ENCODE data around the gene KHDC1. TPM values are rescaled to one million over a fixed set of nuclear protein-coding genes. Genes with fewer than 3 reads are reported as not detected.

KHDC1 gene
- total RNA-seq, 2 donors from 2014 or later: 1.0 to 3.0 TPM

GRCh38 chr6:73225396-73225795 is 37.6 kb downstream of the KHDC1 start, which contains the start of gene KHDC1L:
TSS of gene KHDC1L (minus strand) at chr6:73225496. CDS start at chr6:73225408, 88 bp downstream.
- H3K36me3 ChIP-seq (replicated peaks in 1 of 2; ENCODE audit: insufficient read depth in 1 of 2, low read depth in 2 of 2): no peaks in the 10 kb centered on the region
- no peak for DNase-seq
- H3K4me3 ChIP-seq: no peak within 1 kb of the TSS
- TF ChIP-seq CTCF (IDR thresholded peaks at IDR 0.05): no peak
- no peak for TF ChIP-seq POLR2A (IDR thresholded peaks at IDR 0.05)
- no peaks in the 10 kb centered on the region for H3K27me3 ChIP-seq
- intact Hi-C loops (cut with DNase I): no loop called here
- no peaks in the 10 kb centered on the region for H3K4me1 ChIP-seq
- H3K27ac ChIP-seq: no peak within 1 kb of the TSS
- WGBS, 2 donors: 80 to 88% methylated on average over 4 of the region's 4 CpGs
- ATAC-seq: no peak
- H3K9me3 ChIP-seq: no peaks in the 10 kb centered on the region

GRCh38 chr6:73216859-73217258 is 46.1 kb downstream of the KHDC1 start:
- intact Hi-C loops (cut with DNase I): no loop called here
- Histone ChIP-seq H3K4me3 (no peak overlapping the region), H3K27ac (no peak overlapping the region), H3K9me3 (no peaks in the 10 kb centered on the region), H3K4me1 (no peaks in the 10 kb centered on the region), H3K27me3 (no peaks in the 10 kb centered on the region), H3K36me3 (replicated peaks in 1 of 2; ENCODE audit: insufficient read depth in 1 of 2, low read depth in 2 of 2) (no peaks in the 10 kb centered on the region)
- no peak for DNase-seq
- WGBS, 2 donors: 77 to 80% methylated on average over 2 of the region's 2 CpGs
- no peak for ATAC-seq
- no peak for TF ChIP-seq CTCF (IDR thresholded peaks at IDR 0.05)
- no peak for TF ChIP-seq POLR2A (IDR thresholded peaks at IDR 0.05)

GRCh38 chr6:73209117-73209516 is 53.9 kb downstream of the KHDC1 start:
- H3K27me3 ChIP-seq: no peaks in the 10 kb centered on the region
- TF ChIP-seq CTCF (IDR thresholded peaks at IDR 0.05) (no peak), POLR2A (IDR thresholded peaks at IDR 0.05) (no peak)
- WGBS, 2 donors: 56 to 75% methylated on average over 9 of the region's 9 CpGs
- no peak overlapping the region for H3K27ac ChIP-seq
- ATAC-seq: no peak
- intact Hi-C loops (cut with DNase I): no loop called here
- no peak for DNase-seq
- no peaks in the 10 kb centered on the region for H3K9me3 ChIP-seq
- H3K36me3 ChIP-seq (replicated peaks in 1 of 2; ENCODE audit: insufficient read depth in 1 of 2, low read depth in 2 of 2): no peaks in the 10 kb centered on the region
- no peaks in the 10 kb centered on the region for H3K4me1 ChIP-seq
- no peak overlapping the region for H3K4me3 ChIP-seq

- H3K27me3 ChIP-seq: no peaks in the 10 kb centered on the region
- intact Hi-C loops (cut with DNase I): no loop called here
- TF ChIP-seq CTCF (IDR thresholded peaks at IDR 0.05): no peak
- no peak for TF ChIP-seq POLR2A (IDR thresholded peaks at IDR 0.05)
- no peak for ATAC-seq
- no peak overlapping the region for H3K4me3 ChIP-seq
- WGBS, 2 donors: 74 to 77% methylated on average over 3 of the region's 3 CpGs
- no peaks in the 10 kb centered on the region for H3K9me3 ChIP-seq
- H3K4me1 ChIP-seq: no peaks in the 10 kb centered on the region
- no peak overlapping the region for H3K27ac ChIP-seq
- no peaks in the 10 kb centered on the region for H3K36me3 ChIP-seq (replicated peaks in 1 of 2; ENCODE audit: insufficient read depth in 1 of 2, low read depth in 2 of 2)
- no peak for DNase-seq
Observed at GRCh38 chr6:73207221-73207837, 55.7 kb downstream of the KHDC1 start.

GRCh38 chr6:73204252-73204651 is 58.7 kb downstream of the KHDC1 start:
- H3K27me3 ChIP-seq: no peaks in the 10 kb centered on the region
- no peaks in the 10 kb centered on the region for H3K4me1 ChIP-seq
- no peak for DNase-seq
- 75 to 77% methylated on average over 4 of the region's 4 CpGs for WGBS, 2 donors
- no peak for ATAC-seq
- no peak overlapping the region for H3K4me3 ChIP-seq
- H3K27ac ChIP-seq: no peak overlapping the region
- no peak for TF ChIP-seq POLR2A (IDR thresholded peaks at IDR 0.05)
- no peak for TF ChIP-seq CTCF (IDR thresholded peaks at IDR 0.05)
- no peaks in the 10 kb centered on the region for H3K36me3 ChIP-seq (replicated peaks in 1 of 2; ENCODE audit: insufficient read depth in 1 of 2, low read depth in 2 of 2)
- no peaks in the 10 kb centered on the region for H3K9me3 ChIP-seq
- intact Hi-C loops (cut with DNase I): no loop called here

Measured in body of pancreas (tissue), 4 donors.